ENCODE data around the gene DDX60. TPM values are rescaled to one million over a fixed set of nuclear protein-coding genes. Genes with fewer than 3 reads are reported as not detected.
"Not testable (repeated sequence)": the region's sequence is repeated elsewhere in the genome, so short reads cannot be mapped to it uniquely, and the experiment has no call there.

Gene DDX60
- total RNA-seq, 1 experiment from 2014 or later = 13.5 TPM

DNA sequence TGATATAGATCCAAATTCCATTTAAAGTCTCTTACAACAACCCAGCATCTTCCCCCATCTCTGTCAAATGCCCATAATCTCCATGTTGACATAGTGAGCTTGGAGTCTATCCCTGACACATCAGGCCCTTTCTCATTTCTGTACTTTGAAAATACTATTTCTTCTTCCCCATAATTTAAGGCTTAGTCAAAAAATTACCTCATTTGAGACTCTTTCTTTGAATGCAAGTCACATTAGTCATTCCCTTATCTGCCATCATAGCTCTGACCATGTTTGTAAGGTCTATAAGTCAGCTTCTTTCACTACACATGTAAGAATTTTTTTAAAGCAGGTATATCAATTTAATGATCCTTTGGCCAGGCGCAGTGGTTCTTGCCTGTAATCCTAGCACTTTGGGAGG is 99.9 kb downstream of the DDX60 start:
- H3K9me3 ChIP-seq (replicated peaks) = no peaks in the 10 kb centered on the region
- peaks cover 11% of the 10 kb centered on the region for H3K4me1 ChIP-seq (replicated peaks)
- H3K4me3 ChIP-seq = no peak overlapping the region
- DNase-seq (ENCODE audit: low read depth in 1 of 2, low spot score in 2 of 2) = peak in 1 of 2 experiments; percentile 23
- 0 out of 2 replicates have a peak, but pooled peaks cover 3% of the 10 kb centered on the region for H3K36me3 ChIP-seq
- H3K27me3 ChIP-seq (replicated peaks) = no peaks in the 10 kb centered on the region
- no peak overlapping the region for H3K27ac ChIP-seq

DNA sequence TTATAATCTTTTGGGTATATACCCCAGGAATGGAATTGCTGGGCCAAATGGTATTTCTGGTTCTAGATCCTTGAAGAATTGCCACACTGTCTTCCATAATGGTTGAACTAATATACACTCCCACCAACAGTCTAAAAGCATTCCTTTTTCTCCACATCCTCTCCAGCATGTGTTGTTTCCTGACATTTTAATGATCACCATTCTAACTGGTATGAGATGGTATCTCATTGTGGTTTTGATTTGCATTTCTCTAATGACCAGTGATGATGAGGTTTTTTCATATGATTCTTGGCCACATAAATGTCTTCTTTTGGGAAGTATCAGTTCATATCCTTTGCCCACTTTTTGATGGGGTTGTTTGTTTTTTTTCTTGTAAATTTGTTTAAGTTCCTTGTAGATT is 105.0 kb downstream of the DDX60 start:
- H3K36me3 ChIP-seq; H3K27me3 ChIP-seq (replicated peaks); H3K4me3 ChIP-seq; H3K4me1 ChIP-seq (replicated peaks); DNase-seq (ENCODE audit: low read depth in 1 of 2, low spot score in 2 of 2); H3K9me3 ChIP-seq (replicated peaks); H3K27ac ChIP-seq: not testable (repeated sequence)

DNA sequence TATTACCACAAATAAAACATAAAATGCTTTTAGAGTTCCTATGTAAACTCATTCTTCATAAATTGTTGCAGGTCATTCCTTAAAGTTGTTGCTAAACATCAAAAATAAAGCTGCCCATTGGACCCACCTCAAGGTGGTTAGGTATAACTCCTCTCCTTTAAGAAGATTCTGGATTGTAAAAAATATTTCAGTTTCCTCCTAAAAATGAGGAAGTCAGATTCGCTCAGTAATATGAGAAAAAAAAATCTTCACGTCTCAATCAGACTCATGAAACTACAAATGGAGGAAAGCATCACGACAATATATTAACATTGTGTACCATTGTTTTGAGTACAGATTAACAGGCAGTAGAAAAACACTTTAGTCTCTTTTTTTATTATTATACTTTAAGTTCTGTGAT is 105.9 kb downstream of the DDX60 start:
- no peak overlapping the region for H3K4me3 ChIP-seq
- H3K27ac ChIP-seq = no peak overlapping the region
- H3K4me1 ChIP-seq (replicated peaks) = no peaks in the 10 kb centered on the region
- DNase-seq (ENCODE audit: low read depth in 1 of 2, low spot score in 2 of 2) = no peak
- 0 out of 2 replicates have a peak, but pooled peaks cover 3% of the 10 kb centered on the region for H3K36me3 ChIP-seq
- H3K27me3 ChIP-seq (replicated peaks) = no peaks in the 10 kb centered on the region
- H3K9me3 ChIP-seq (replicated peaks) = no peaks in the 10 kb centered on the region

- H3K9me3 ChIP-seq (replicated peaks) = no peaks in the 10 kb centered on the region
- no peak overlapping the region for H3K27ac ChIP-seq
- no peaks in the 10 kb centered on the region for H3K36me3 ChIP-seq
- H3K4me3 ChIP-seq = no peak overlapping the region
- DNase-seq (ENCODE audit: low read depth in 1 of 2, low spot score in 2 of 2) = no peak
- no peaks in the 10 kb centered on the region for H3K27me3 ChIP-seq (replicated peaks)
- H3K4me1 ChIP-seq (replicated peaks) = no peaks in the 10 kb centered on the region
These were observed 109.5 kb downstream of the DDX60 start for GRCh38 chr4:168208957-168209614.

DNA sequence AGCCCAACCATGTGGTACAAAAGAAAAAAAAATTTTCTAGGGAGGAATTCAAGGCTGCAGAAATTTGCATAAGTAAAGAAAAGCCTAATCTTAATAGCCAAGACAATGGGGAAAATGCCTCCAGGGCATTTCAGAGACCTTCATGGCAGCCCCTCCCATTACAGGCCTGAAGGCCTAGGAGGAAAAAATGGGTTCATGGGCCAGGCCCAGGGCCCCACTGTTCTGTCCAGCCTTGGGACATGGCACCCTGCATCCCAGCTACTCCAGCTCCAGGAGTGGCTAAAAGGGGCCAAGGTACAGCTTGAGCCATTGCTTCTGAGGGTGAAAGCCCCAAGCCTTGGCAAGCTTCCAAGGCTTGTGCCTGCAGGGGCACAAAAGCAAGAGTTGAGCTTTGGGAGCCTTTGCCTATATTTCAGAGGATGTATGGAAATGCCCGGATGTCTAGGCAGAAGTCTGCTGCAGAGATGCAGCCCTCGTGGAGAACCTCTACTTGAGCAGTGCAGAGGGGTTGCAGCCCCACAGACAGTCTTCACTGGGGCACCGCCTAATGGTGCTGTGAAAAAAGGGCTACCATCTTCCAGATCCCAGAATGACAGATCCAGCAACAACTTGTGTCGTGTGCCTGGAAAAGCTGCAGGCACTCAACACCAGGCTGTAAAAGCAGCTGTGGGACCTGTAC is 115.2 kb downstream of the DDX60 start:
- H3K27ac ChIP-seq = no peak overlapping the region
- H3K9me3 ChIP-seq (replicated peaks) = peaks cover 11% of the 10 kb centered on the region; the same call in 1 of the 2 replicates
- no peak overlapping the region for H3K4me3 ChIP-seq
- H3K27me3 ChIP-seq (replicated peaks) = no peaks in the 10 kb centered on the region
- no peak for DNase-seq (ENCODE audit: low read depth in 1 of 2, low spot score in 2 of 2)
- H3K4me1 ChIP-seq (replicated peaks) = no peaks in the 10 kb centered on the region
- no peaks in the 10 kb centered on the region for H3K36me3 ChIP-seq

DNA sequence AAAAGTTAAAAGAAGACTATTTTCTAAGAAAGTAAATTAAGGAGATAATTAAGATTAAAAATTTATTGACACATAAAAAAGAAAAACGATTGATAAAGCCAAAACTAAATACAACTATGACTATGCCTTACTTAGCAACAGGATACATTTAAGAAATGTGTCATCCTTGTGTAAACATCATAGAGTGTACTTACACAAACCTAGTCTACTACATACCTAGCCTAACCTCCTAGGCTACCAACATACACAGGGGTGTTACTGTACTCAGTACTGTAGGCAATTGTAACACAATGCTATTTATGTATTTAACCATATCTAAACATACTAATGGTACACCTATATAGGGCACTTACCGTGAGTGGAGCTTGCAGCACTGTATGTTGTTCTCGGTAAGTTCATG is 117.9 kb downstream of the DDX60 start:
- Histone ChIP-seq H3K27me3 (replicated peaks) (no peaks in the 10 kb centered on the region), H3K9me3 (replicated peaks) (peaks cover 11% of the 10 kb centered on the region; the same call in 1 of the 2 replicates), H3K4me3 (no peak overlapping the region), H3K36me3 (no peaks in the 10 kb centered on the region), H3K4me1 (replicated peaks) (peaks cover 3% of the 10 kb centered on the region; the same call in 1 of the 2 replicates), H3K27ac (no peak overlapping the region)
- no peak for DNase-seq (ENCODE audit: low read depth in 1 of 2, low spot score in 2 of 2)

DNA sequence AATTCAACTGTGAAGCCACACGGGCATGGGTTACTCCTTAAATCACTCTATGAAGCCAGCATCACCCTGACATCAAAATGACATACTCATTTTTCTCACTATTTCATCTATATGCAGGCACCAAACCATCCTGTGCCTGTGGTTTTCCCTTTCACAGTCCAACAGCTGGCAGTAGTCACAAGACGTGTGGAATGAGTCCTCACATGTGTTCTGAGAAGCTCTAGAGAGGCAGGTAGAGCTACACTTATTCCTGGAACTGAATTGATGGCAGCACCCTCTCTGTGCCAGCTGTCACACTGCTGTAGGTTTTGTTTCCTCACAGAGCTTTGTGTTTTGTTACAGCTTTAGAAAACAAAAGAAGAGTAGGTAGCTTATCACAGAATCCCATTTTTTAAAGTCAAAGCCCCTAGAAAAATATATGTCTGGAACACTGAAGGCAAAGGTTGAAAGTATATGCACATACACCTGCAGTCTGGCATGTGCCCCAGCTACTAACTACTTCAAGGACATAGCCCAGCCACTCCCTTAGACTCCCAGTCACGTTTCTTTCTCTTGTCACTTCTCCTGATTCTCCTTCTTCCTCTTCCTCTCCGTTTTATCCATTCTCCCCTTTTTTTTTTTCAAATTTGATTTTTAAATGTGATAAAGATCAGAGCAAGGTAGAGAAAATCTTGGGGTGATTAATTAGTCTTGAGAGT is 119.1 kb downstream of the DDX60 start:
- Histone ChIP-seq H3K27ac (no peak overlapping the region), H3K4me3 (no peak overlapping the region), H3K9me3 (replicated peaks) (peaks cover 11% of the 10 kb centered on the region; the same call in 1 of the 2 replicates), H3K27me3 (replicated peaks) (no peaks in the 10 kb centered on the region), H3K4me1 (replicated peaks) (peaks cover 3% of the 10 kb centered on the region; the same call in 1 of the 2 replicates), H3K36me3 (no peaks in the 10 kb centered on the region)
- no peak for DNase-seq (ENCODE audit: low read depth in 1 of 2, low spot score in 2 of 2)

- H3K36me3 ChIP-seq = no peaks in the 10 kb centered on the region
- H3K4me1 ChIP-seq (replicated peaks) = peaks cover 3% of the 10 kb centered on the region; the same call in 1 of the 2 replicates
- H3K9me3 ChIP-seq (replicated peaks) = peaks cover 1% of the 10 kb centered on the region; the same call in 1 of the 2 replicates
- no peak overlapping the region for H3K27ac ChIP-seq
- H3K27me3 ChIP-seq (replicated peaks) = no peaks in the 10 kb centered on the region
- peak in 1 of 2 experiments; percentile 36 for DNase-seq (ENCODE audit: low read depth in 1 of 2, low spot score in 2 of 2)
- H3K4me3 ChIP-seq = no peak overlapping the region
These were observed 120.6 kb downstream of the DDX60 start for GRCh38 chr4:168197926-168198325.

- no peaks in the 10 kb centered on the region for H3K27me3 ChIP-seq (replicated peaks)
- H3K27ac ChIP-seq = no peak overlapping the region
These were observed 129.8 kb downstream of the DDX60 start for GRCh38 chr4:168188754-168189153.

DNA sequence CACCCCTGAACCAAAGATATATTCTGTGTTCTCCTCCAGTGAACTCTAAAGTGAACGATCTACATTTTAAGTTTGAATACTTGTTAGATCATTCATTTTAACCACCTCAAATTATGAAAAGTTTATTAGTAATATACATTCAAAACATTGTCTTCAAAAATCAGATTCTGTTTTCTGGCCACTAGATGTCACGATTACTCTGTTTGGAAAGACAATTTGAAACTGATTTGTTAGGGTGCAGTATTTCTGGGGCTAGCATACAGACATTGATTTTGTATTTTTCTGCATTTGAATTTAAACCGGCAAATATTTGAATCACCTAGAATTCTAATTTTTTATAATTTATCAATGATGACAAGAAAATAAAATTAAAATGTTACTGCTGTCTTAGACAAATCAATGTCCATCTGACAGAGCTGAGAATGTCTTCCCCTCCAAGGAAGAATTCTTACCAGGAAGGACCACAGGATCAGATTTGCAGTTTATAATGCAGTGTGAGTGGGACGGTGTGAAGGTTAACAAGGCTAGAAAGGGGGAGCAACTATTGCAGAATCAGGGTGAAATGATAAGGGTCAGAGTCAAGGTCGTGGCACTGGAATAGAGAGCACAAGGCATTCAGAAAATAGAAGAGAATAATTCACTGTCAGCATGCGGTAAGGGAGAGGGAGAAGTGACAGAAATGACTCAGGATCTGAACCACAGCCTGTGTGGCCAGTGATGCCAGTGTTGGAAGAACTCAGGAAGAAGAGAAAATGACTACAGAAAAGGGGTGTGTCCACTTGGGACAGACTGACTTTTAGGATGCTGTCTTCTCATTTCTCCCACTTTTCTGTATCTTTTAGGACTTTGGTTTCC is 134.6 kb downstream of the DDX60 start:
- no peaks in the 10 kb centered on the region for H3K27me3 ChIP-seq (replicated peaks)
- H3K4me3 ChIP-seq = no peak overlapping the region
- H3K27ac ChIP-seq = no peak overlapping the region
- DNase-seq (ENCODE audit: low read depth in 1 of 2, low spot score in 2 of 2) = peak in 1 of 2 experiments; percentile 43
- peaks cover 4% of the 10 kb centered on the region for H3K4me1 ChIP-seq (replicated peaks)
- H3K36me3 ChIP-seq = no peaks in the 10 kb centered on the region
- H3K9me3 ChIP-seq (replicated peaks) = no peaks in the 10 kb centered on the region

More at GRCh38 chr4:168188754-168189153, 129.8 kb downstream of the DDX60 start:
- Histone ChIP-seq H3K4me1 (replicated peaks) (peaks cover 4% of the 10 kb centered on the region), H3K36me3 (no peaks in the 10 kb centered on the region), H3K9me3 (replicated peaks) (no peaks in the 10 kb centered on the region), H3K4me3 (no peak overlapping the region)
- DNase-seq (ENCODE audit: low read depth in 1 of 2, low spot score in 2 of 2) = no peak

DNA sequence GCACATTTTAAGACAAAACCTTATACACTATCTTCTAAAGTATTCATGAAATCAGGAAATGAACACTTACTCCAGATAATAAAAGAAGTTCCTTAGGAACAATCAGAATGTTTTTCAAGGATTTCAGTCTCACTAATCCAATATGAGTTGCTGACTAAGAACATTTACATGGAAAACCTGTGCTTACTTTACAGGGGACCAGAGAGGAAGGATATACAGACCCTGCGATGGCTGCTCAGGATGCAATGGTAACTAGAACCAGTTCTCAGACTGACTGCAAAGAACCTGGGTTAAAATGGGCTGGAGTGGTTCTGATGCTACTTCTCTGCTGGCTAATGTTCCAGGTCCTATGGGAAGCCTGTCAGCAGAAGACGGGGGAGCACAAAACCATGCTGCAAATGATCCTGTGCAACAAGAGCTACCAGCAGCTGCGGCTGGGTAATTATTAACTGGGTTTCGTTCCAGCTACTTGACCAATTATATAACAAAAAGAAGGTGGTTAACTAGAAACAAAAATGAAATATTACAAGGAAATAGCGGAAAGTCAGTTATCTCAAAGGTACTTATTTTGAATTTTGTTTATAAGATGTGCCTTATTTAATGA is 140.9 kb downstream of the DDX60 start:
- Histone ChIP-seq H3K4me3 (no peak overlapping the region), H3K27me3 (replicated peaks) (no peaks in the 10 kb centered on the region), H3K36me3 (no peaks in the 10 kb centered on the region), H3K9me3 (replicated peaks) (no peaks in the 10 kb centered on the region), H3K4me1 (replicated peaks) (no peaks in the 10 kb centered on the region), H3K27ac (no peak overlapping the region)
- no peak for DNase-seq (ENCODE audit: low read depth in 1 of 2, low spot score in 2 of 2)

GRCh38 chr4:168174308-168174707 is 144.2 kb downstream of the DDX60 start:
- Histone ChIP-seq H3K27me3 (replicated peaks) (no peaks in the 10 kb centered on the region), H3K27ac (no peak overlapping the region)
- DNase-seq (ENCODE audit: low read depth in 1 of 2, low spot score in 2 of 2) = no peak

DNA sequence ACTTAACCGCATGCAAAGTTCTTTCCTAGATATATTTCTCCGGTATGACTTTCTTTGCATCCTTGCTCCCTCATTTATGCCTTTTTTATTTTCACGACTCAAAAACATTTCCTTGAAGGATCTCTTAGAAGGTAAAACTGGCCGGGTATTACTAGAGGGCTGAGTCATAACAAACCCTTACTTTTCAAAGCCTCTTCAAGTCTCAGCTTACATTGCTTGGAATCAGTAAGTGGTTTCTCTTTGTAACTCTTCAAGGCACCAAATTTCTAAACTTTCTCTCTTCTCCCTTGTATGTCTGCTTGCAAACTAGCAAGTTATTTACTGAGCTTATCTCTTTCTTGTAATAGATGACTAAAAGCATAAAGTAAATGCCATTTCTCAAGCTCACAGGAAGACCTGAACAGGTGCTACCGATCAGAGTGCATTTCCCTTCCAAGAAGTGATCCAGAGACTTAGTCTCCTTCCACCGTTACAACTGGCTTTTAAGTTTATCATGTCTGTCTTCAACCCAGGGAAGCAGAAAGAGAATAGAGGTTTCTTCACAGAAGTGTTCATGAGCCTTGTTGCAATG is 150.8 kb downstream of the DDX60 start:
- no peaks in the 10 kb centered on the region for H3K4me1 ChIP-seq (replicated peaks)
- H3K27me3 ChIP-seq (replicated peaks) = no peaks in the 10 kb centered on the region
- H3K36me3 ChIP-seq = no peaks in the 10 kb centered on the region
- H3K27ac ChIP-seq = no peak overlapping the region
- no peak overlapping the region for H3K4me3 ChIP-seq
- no peak for DNase-seq (ENCODE audit: low read depth in 1 of 2, low spot score in 2 of 2)
- no peaks in the 10 kb centered on the region for H3K9me3 ChIP-seq (replicated peaks)

More at GRCh38 chr4:168174308-168174707, 144.2 kb downstream of the DDX60 start:
- no peak overlapping the region for H3K4me3 ChIP-seq
- no peaks in the 10 kb centered on the region for H3K9me3 ChIP-seq (replicated peaks)
- H3K36me3 ChIP-seq = no peaks in the 10 kb centered on the region
- no peaks in the 10 kb centered on the region for H3K4me1 ChIP-seq (replicated peaks)
